ENCODE results near the gene TLE4. TPM values are rescaled to one million over a fixed set of nuclear protein-coding genes. Genes with fewer than 3 reads are reported as not detected.

TLE4 gene
- total RNA-seq, 4 donors from 2014 or later = 19.3 to 87.5 (median 41.5) TPM

DNA sequence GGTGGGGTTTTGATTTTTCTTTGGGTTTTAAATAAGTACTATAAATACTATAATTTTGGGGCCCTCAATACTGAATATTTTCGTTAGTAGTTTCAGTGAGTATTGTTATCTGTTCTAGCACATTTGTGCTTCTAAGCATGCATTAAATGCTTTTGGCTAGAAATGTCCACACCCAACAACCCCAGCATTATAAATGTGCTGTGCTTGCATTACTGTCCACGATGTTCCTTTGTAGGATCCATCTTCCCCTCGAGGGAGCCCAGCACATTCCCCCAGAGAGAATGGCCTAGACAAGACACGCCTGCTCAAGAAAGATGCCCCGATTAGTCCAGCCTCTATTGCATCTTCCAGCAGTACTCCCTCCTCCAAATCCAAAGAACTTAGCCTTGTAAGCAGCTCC lies 134.7 kb downstream of the TLE4 start:
- peaks cover 0 to 36% (median 12%) of the 10 kb centered on the region in 4 donors for H3K36me3 ChIP-seq
- no peaks in the 10 kb centered on the region for H3K27me3 ChIP-seq
- H3K27ac ChIP-seq = no peak overlapping the region
- 80 to 96% methylated on average over 2 to 5 of the region's 5 CpGs for WGBS, 2 donors (ENCODE audit: low coverage in 1 of 2)
- H3K4me1 ChIP-seq = peaks cover 0 to 5% (median 0%) of the 10 kb centered on the region in 4 donors
- DNase-seq = no peak
- intact Hi-C loops (cut with DNase I; ENCODE audit: low total_unique reads) (no loop called here), in situ Hi-C loops (cut with MboI; ENCODE audit: low pct_ligation_motif_present in 1 of 4, low pct_unique_long_range_greater_than_20kb in 1 of 4, low sequenced_read_pairs in 3 of 4) (no loop called here)
- no peaks in the 10 kb centered on the region for H3K9me3 ChIP-seq
- H3K4me3 ChIP-seq = no peak overlapping the region
- TF ChIP-seq, protein P1, sequence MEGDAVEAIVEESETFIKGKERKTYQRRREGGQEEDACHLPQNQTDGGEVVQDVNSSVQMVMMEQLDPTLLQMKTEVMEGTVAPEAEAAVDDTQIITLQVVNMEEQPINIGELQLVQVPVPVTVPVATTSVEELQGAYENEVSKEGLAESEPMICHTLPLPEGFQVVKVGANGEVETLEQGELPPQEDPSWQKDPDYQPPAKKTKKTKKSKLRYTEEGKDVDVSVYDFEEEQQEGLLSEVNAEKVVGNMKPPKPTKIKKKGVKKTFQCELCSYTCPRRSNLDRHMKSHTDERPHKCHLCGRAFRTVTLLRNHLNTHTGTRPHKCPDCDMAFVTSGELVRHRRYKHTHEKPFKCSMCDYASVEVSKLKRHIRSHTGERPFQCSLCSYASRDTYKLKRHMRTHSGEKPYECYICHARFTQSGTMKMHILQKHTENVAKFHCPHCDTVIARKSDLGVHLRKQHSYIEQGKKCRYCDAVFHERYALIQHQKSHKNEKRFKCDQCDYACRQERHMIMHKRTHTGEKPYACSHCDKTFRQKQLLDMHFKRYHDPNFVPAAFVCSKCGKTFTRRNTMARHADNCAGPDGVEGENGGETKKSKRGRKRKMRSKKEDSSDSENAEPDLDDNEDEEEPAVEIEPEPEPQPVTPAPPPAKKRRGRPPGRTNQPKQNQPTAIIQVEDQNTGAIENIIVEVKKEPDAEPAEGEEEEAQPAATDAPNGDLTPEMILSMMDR (IDR thresholded peaks at IDR 0.05) = no peak
- TF ChIP-seq POLR2A (IDR thresholded peaks at IDR 0.05) = no peak

DNA sequence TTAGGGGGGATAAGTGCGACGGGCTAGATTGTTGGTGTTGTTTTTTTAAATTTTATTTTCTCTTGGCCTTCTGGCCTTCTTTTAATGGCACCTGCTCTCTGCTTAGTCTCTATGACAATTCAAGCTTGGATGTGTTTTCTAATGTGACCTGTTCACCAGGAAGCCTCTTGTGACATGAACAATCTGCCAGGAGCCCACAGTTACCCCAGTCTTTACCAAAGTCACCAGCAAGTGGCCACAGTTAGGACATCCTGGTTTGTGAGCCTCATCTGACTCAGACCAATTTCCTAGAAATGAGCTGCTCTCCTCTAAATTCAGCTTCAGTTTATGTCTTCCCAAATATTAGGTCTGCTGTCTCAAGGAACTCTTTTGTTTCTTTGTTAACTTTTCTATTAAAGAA lies 135.8 kb downstream of the TLE4 start:
- Histone ChIP-seq H3K9me3 (no peaks in the 10 kb centered on the region), H3K27me3 (no peaks in the 10 kb centered on the region)

DNA sequence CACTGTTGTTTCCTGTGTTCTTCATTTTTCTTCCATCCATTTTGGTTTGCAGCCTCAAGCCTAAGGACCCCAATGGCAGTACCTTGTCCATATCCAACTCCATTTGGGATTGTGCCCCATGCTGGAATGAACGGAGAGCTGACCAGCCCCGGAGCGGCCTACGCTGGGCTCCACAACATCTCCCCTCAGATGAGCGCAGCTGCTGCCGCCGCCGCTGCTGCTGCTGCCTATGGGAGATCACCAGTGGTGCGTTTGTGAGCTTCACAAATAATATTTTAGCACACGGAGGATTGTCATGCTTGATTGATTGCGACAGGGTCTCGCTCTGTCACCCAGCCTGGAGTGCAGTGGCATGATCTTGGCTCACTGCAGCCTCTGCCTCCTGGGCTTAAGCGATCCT lies 136.8 kb downstream of the TLE4 start:
- H3K27ac ChIP-seq = no peak overlapping the region
- H3K4me1 ChIP-seq = no peaks in the 10 kb centered on the region
- no peak overlapping the region for H3K4me3 ChIP-seq
- 97% methylated on average over 13 of the region's 13 CpGs; no CpG with 5 or more reads in 1 of the 2 donors for WGBS, 2 donors (ENCODE audit: low coverage in 1 of 2)
- H3K9me3 ChIP-seq = no peaks in the 10 kb centered on the region
- DNase-seq = no peak
- TF ChIP-seq, protein P1 (IDR thresholded peaks at IDR 0.05) = no peak
- TF ChIP-seq POLR2A (IDR thresholded peaks at IDR 0.05) (no peak), POLR2AphosphoS5 (IDR thresholded peaks at IDR 0.05) (no peak), EP300 (IDR thresholded peaks at IDR 0.05; ENCODE audit: low read depth) (no peak)
- H3K27me3 ChIP-seq = no peaks in the 10 kb centered on the region
- H3K36me3 ChIP-seq = peaks cover 0 to 36% (median 12%) of the 10 kb centered on the region in 4 donors
- intact Hi-C loops (cut with DNase I; ENCODE audit: low total_unique reads) = no loop called here
- in situ Hi-C loops (cut with MboI; ENCODE audit: low pct_ligation_motif_present in 1 of 4, low pct_unique_long_range_greater_than_20kb in 1 of 4, low sequenced_read_pairs in 3 of 4) = no loop called here

More for the DNA sequence above, 135.8 kb downstream of the TLE4 start:
- DNase-seq = no peak
- H3K27ac ChIP-seq = no peak overlapping the region
- in situ Hi-C loops (cut with MboI; ENCODE audit: low pct_ligation_motif_present in 1 of 4, low pct_unique_long_range_greater_than_20kb in 1 of 4, low sequenced_read_pairs in 3 of 4) = no loop called here
- TF ChIP-seq, protein P1 (IDR thresholded peaks at IDR 0.05) = no peak
- no peak for TF ChIP-seq POLR2A (IDR thresholded peaks at IDR 0.05)
- intact Hi-C loops (cut with DNase I; ENCODE audit: low total_unique reads) = no loop called here
- peaks cover 0 to 36% (median 12%) of the 10 kb centered on the region in 4 donors for H3K36me3 ChIP-seq
- H3K4me3 ChIP-seq = no peak overlapping the region
- no peaks in the 10 kb centered on the region for H3K4me1 ChIP-seq
- 90 to 92% methylated on average over 2 of the region's 2 CpGs for WGBS, 2 donors (ENCODE audit: low coverage in 1 of 2)

DNA sequence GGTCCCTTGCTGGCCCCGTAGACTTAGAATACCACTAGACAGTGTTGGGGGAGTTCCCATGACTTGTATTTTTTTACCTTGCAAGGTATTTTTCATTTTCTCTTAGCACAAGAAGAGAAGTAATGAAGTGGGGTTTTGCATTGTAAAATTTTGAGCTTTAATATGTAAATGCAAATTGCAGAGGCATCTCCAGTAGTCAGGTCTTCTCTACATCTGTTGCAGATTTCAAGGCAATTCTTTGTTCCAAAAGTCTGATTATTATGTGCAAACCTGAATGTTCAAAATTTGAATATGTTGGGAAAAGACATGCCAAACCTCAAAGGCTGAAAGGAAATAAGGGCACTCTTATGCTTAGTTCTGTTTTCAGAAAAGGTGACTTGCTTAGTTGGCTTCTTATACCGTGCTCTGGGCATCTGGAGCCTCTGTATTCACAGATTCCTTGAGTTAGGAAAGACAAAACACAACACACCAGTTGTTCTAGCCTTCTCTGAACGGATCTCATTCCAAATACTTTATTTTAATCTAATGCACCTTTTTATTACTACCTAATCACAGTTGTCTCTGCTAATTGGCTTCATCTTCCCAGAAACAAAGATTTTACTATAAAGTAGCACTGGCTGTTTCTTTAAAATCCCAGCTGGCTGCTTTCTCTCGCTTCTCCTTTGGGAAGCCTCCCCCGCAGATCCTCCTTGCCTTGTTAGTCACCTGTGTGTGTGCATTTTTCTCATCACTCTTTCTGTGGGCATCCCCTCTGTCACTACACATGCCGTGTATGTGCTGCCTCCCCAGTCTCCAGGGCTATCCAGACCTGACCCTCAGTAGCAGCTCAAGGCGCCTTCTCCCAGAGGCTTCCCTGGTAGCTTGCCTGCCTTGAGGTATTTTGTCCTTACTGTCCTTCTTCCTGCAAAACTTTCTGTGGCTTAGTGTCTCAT lies 138.2 kb downstream of the TLE4 start:
- no peak overlapping the region for H3K4me3 ChIP-seq
- intact Hi-C loops (cut with DNase I; ENCODE audit: low total_unique reads) = no loop called here
- in situ Hi-C loops (cut with MboI; ENCODE audit: low pct_ligation_motif_present in 1 of 4, low pct_unique_long_range_greater_than_20kb in 1 of 4, low sequenced_read_pairs in 3 of 4) = no loop called here
- no peaks in the 10 kb centered on the region for H3K27me3 ChIP-seq
- H3K9me3 ChIP-seq = no peaks in the 10 kb centered on the region
- no peak for DNase-seq
- no peak overlapping the region for H3K27ac ChIP-seq
- TF ChIP-seq, protein P1 (IDR thresholded peaks at IDR 0.05) = no peak
- H3K36me3 ChIP-seq = peaks cover 0 to 36% (median 12%) of the 10 kb centered on the region in 4 donors
- H3K4me1 ChIP-seq = no peaks in the 10 kb centered on the region
- 92 to 94% methylated on average over 4 to 7 of the region's 7 CpGs for WGBS, 2 donors (ENCODE audit: low coverage in 1 of 2)
